H9 (cell line): ENCODE measurements around the gene TST. TPM values are rescaled to one million over a fixed set of nuclear protein-coding genes. Genes with fewer than 3 reads are reported as not detected.

Experiments used
- DNase-seq: peaks from one replicate; pipeline ENCODE4 v3.0.0-alpha.2; 2017
- H2AFZ ChIP-seq: one replicate; pipeline ENCODE4 v1.6.1; 2013; ENCODE audit warnings: mild to moderate bottlenecking, low read length, control low read depth, moderate library complexity
- H2AK5ac ChIP-seq: 2 replicates; pipeline ENCODE4 v1.6.1; 2013; ENCODE audit warnings: low read length, control low read depth, mixed read lengths; ENCODE audit not compliant: insufficient read length
- H2BK120ac ChIP-seq: one replicate; pipeline ENCODE4 v1.6.1; 2013; ENCODE audit warnings: low read depth, mild to moderate bottlenecking, low read length, control low read depth, inconsistent platforms; ENCODE audit not compliant: poor library complexity, severe bottlenecking
- H2BK12ac ChIP-seq: 2 replicates; pipeline ENCODE4 v1.6.1; 2013; ENCODE audit warnings: low read length, control low read depth, mixed read lengths, low read depth; ENCODE audit not compliant: insufficient read length
- H2BK15ac ChIP-seq: 2 replicates; pipeline ENCODE4 v1.6.1; 2013; ENCODE audit warnings: low read depth, low read length, control low read depth
- H2BK20ac ChIP-seq: one replicate; pipeline ENCODE4 v1.6.1; 2013; ENCODE audit warnings: low read depth, mild to moderate bottlenecking, low read length, control low read depth, inconsistent platforms; ENCODE audit not compliant: poor library complexity, severe bottlenecking
- H2BK5ac ChIP-seq: 2 replicates; pipeline ENCODE4 v1.6.1; 2013; ENCODE audit warnings: low read length, control low read depth, mixed read lengths; ENCODE audit not compliant: insufficient read length
- H3K14ac ChIP-seq: 2 replicates; pipeline ENCODE4 v1.6.1; 2013; ENCODE audit warnings: low read length, control low read depth; ENCODE audit not compliant: insufficient read depth
- H3K18ac ChIP-seq: 2 replicates; pipeline ENCODE4 v1.6.1; 2013; ENCODE audit warnings: low read depth, mild to moderate bottlenecking, mixed read lengths, low read length, control low read depth; ENCODE audit not compliant: insufficient read length
- H3K23ac ChIP-seq: 2 replicates; pipeline ENCODE4 v1.6.1; 2013; ENCODE audit warnings: low read length, control low read depth, mixed read lengths, low read depth; ENCODE audit not compliant: insufficient read length
- H3K23me2 ChIP-seq: 2 replicates; pipeline ENCODE4 v1.6.1; 2013; ENCODE audit warnings: low read depth, mild to moderate bottlenecking, mixed read lengths, low read length, control low read depth; ENCODE audit not compliant: insufficient read length, poor library complexity, severe bottlenecking
- H3K27ac ChIP-seq: 2 replicates; pipeline ENCODE4 v1.5.1; 2013; ENCODE audit warnings: low read length, control low read depth, mixed read lengths, low read depth; ENCODE audit not compliant: insufficient read length
- H3K27me3 ChIP-seq: 2 replicates; pipeline ENCODE4 v1.6.1; 2013; ENCODE audit warnings: low read length, control low read depth, inconsistent platforms; ENCODE audit not compliant: insufficient read depth
- H3K4ac ChIP-seq: 2 replicates; pipeline ENCODE4 v1.6.1; 2013; ENCODE audit warnings: low read depth, mild to moderate bottlenecking, control low read depth, inconsistent platforms, low read length, moderate library complexity
- H3K4me1 ChIP-seq: 2 replicates; pipeline ENCODE4 v1.6.1; 2013; ENCODE audit warnings: low read length, control low read depth, inconsistent platforms; ENCODE audit not compliant: insufficient read depth
- H3K4me2 ChIP-seq: 2 replicates; pipeline ENCODE4 v1.6.1; 2013; ENCODE audit warnings: low read length, control low read depth, mixed read lengths; ENCODE audit not compliant: insufficient read length, insufficient read depth
- H3K56ac ChIP-seq: 2 replicates; pipeline ENCODE4 v1.6.1; 2013; ENCODE audit warnings: low read depth, mild to moderate bottlenecking, mixed read lengths, low read length, control low read depth; ENCODE audit not compliant: insufficient read length
- H3K79me1 ChIP-seq: 2 replicates; pipeline ENCODE4 v1.6.1; 2013; ENCODE audit warnings: low read depth, mild to moderate bottlenecking, moderate library complexity, low read length, control low read depth, inconsistent platforms; ENCODE audit not compliant: insufficient read depth, poor library complexity, severe bottlenecking
- H3K79me2 ChIP-seq: 2 replicates; pipeline ENCODE4 v1.6.1; 2013; ENCODE audit warnings: low read length, control low read depth, inconsistent platforms; ENCODE audit not compliant: insufficient read depth
- H3K9ac ChIP-seq: 2 replicates; pipeline ENCODE4 v1.6.1; 2013; ENCODE audit warnings: low read length, control low read depth, mixed read lengths; ENCODE audit not compliant: insufficient read length; ENCODE audit errors: extremely low read depth
- H3K9me3 ChIP-seq: one replicate; pipeline ENCODE4 v1.6.1; 2013; ENCODE audit warnings: low read depth, low read length, inconsistent platforms; ENCODE audit not compliant: control insufficient read depth
- H3T11ph ChIP-seq: one replicate; pipeline ENCODE4 v1.6.1; 2013; ENCODE audit warnings: mild to moderate bottlenecking, low read length, control low read depth, inconsistent platforms
- H4K20me1 ChIP-seq: one replicate; pipeline ENCODE4 v1.6.1; 2013; ENCODE audit not compliant: control insufficient read depth, insufficient read length, insufficient read depth
- H4K5ac ChIP-seq: 2 replicates; pipeline ENCODE4 v1.6.1; 2013; ENCODE audit warnings: low read depth, mild to moderate bottlenecking, mixed read lengths, low read length, control low read depth; ENCODE audit not compliant: insufficient read length
- H4K8ac ChIP-seq: replicated peaks from 2 replicates; pipeline ENCODE4 v1.6.1; 2013; ENCODE audit warnings: low read length, control low read depth, mixed read lengths, low read depth; ENCODE audit not compliant: insufficient read length
- H4K91ac ChIP-seq: 2 replicates; pipeline ENCODE4 v1.6.1; 2013; ENCODE audit warnings: low read depth, mild to moderate bottlenecking, moderate library complexity, mixed read lengths, low read length, control low read depth; ENCODE audit not compliant: insufficient read length
- H3K27ac Mint-ChIP-seq, 3 experiments: 2 replicates in 2 of 3; 3 replicates in 1 of 3; pipeline ENCODE4 v1.8.0; 2020 to 2021; ENCODE audit warnings: mixed read lengths in 3 of 3, mild to moderate bottlenecking in 1 of 3, moderate library complexity in 1 of 3
- H3K27me3 Mint-ChIP-seq: 2 replicates; pipeline ENCODE4 v1.8.0; 2021; ENCODE audit warnings: low read depth, mild to moderate bottlenecking, moderate library complexity, mixed read lengths
- H3K36me3 Mint-ChIP-seq, 3 experiments: 2 replicates in 2 of 3; 3 replicates in 1 of 3; pipeline ENCODE4 v1.8.0; 2020 to 2021; ENCODE audit warnings: low read depth in 3 of 3, mixed read lengths in 3 of 3; ENCODE audit not compliant: insufficient read depth in 1 of 3
- H3K4me1 Mint-ChIP-seq, 2 experiments: 2 replicates each; pipeline ENCODE4 v1.8.0; 2020; ENCODE audit warnings: mixed read lengths in 2 of 2
- H3K4me3 Mint-ChIP-seq, 2 experiments: 2 replicates in 1 of 2; 3 replicates in 1 of 2; pipeline ENCODE4 v1.8.0; 2020 to 2021; ENCODE audit warnings: mild to moderate bottlenecking in 2 of 2, mixed read lengths in 2 of 2, moderate library complexity in 1 of 2
- H3K9me3 Mint-ChIP-seq, 2 experiments: 2 replicates in 1 of 2; 3 replicates in 1 of 2; pipeline ENCODE4 v1.8.0; 2020; ENCODE audit warnings: mild to moderate bottlenecking in 2 of 2, mixed read lengths in 2 of 2, moderate library complexity in 1 of 2
- WGBS: extraction: QIAGEN DNeasy Blood & Tissue Kit; methylation state at CpG from one replicate; pipeline ENCODE4 v1.1.7; 2013; ENCODE audit warnings: missing lambda C conversion rate, low lambda C conversion rate, mixed read lengths; ENCODE audit not compliant: insufficient read length; ENCODE audit errors: extremely low coverage; 5-methylcytosine and 5-hydroxymethylcytosine counted together
- total RNA-seq: library from RNA; stranded (reverse); gene quantifications from 2 replicates; pipeline ENCODE4 v1.2.1, GENCODE V29; 2021
- TF ChIP-seq, protein P1 (sequence below): fragments of 200-600 bp; sonication (generic); conservative IDR thresholded peaks from 3 replicates; pipeline ENCODE4 v1.8.0; 2021; ENCODE audit warnings: antibody characterized with exemption, mild to moderate bottlenecking

The TST gene
- total RNA-seq, 1 experiment from 2014 or later = 31.9 TPM

DNA sequence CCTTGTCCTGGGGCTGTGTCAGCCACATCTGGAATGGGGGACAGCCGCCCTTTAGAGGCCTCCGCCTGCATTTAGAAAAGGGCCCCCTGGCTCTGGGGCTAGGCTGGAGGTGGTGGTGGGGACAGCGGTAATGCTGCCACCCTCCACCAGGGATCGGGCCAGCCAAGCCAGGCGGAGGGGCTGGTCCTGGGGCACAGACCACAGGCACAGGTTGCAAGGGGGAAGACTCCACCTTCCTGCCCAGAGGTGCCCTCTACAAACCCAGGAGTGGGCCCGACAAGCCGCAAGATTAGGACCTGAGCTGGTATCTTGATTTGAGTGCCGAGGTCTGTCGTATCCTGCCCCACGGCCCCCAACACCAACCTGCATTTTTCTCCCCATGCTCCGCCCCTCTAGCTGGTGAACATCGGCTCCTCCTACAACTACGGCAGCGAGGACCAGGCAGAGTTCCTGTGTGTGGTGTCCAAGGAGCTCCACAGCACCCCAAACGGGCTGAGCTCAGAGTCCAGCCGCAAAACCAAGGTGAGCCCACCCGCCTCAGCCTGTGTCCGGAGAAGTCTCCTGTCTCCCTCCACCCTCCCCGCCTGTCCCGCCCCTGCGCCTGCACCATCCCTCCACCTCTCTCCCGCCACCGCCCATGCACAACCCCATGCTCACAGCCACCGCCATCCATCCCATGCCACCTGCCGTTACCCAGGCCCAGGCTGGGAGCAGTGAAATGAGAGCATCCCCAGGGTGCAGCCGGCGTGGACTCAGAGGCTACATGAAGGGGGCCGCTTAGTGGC lies 39.9 kb upstream of the TST start:
- Histone ChIP-seq H3K18ac (no peak overlapping the region), H4K8ac (no peak overlapping the region), H2BK120ac (no peak overlapping the region), H3K23me2 (no peaks in the 10 kb centered on the region), H2AK5ac (no peak overlapping the region), H2BK12ac (no peak overlapping the region), H3K4me1 (no peaks in the 10 kb centered on the region; the same call in 1 of the 2 replicates), H3K14ac (no peak overlapping the region), H4K91ac (no peak overlapping the region), H2BK15ac (no peak overlapping the region), H4K5ac (no peak overlapping the region), H3K9me3 (no peaks in the 10 kb centered on the region), H3K79me1 (no peaks in the 10 kb centered on the region), H2BK5ac (no peak overlapping the region), H3K4ac (no peak overlapping the region), H3K27me3 (no peaks in the 10 kb centered on the region), H3K4me2 (no peak overlapping the region), H3K79me2 (no peaks in the 10 kb centered on the region), H3K9ac (no peak overlapping the region), H3K23ac (no peak overlapping the region), H3K27ac (no peak overlapping the region), H2BK20ac (no peak overlapping the region), H2AFZ (no peak overlapping the region), H3T11ph (no peak overlapping the region), H3K56ac (no peak overlapping the region), H4K20me1 (no peaks in the 10 kb centered on the region)
- TF ChIP-seq, protein P1, sequence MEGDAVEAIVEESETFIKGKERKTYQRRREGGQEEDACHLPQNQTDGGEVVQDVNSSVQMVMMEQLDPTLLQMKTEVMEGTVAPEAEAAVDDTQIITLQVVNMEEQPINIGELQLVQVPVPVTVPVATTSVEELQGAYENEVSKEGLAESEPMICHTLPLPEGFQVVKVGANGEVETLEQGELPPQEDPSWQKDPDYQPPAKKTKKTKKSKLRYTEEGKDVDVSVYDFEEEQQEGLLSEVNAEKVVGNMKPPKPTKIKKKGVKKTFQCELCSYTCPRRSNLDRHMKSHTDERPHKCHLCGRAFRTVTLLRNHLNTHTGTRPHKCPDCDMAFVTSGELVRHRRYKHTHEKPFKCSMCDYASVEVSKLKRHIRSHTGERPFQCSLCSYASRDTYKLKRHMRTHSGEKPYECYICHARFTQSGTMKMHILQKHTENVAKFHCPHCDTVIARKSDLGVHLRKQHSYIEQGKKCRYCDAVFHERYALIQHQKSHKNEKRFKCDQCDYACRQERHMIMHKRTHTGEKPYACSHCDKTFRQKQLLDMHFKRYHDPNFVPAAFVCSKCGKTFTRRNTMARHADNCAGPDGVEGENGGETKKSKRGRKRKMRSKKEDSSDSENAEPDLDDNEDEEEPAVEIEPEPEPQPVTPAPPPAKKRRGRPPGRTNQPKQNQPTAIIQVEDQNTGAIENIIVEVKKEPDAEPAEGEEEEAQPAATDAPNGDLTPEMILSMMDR = peak; percentile 36; the same call in 1 of the 3 replicates
- Mint-ChIP-seq H3K27ac (no peak overlapping the region), H3K36me3 (peaks cover 7 to 29% (median 23%) of the 10 kb centered on the region in 3 experiments; a peak in 6 of 7 replicates), H3K9me3 (no peaks in the 10 kb centered on the region), H3K4me3 (no peak overlapping the region), H3K27me3 (peaks cover 7% of the 10 kb centered on the region), H3K4me1 (peaks cover 9 to 25% of the 10 kb centered on the region in 2 experiments)
- DNase-seq = no peak
- WGBS = no CpG with 5 or more reads among the region's 28 CpGs
